Caco-2 (cell line): ENCODE measurements around the gene B3GNT7. TPM values are rescaled to one million over a fixed set of nuclear protein-coding genes. Genes with fewer than 3 reads are reported as not detected.

ENCODE experiments used
- BruUV-seq: library from RNA; stranded (reverse); fragments of 400-500 nt; replicated peaks from 2 replicates; lab custom pipeline; 2021; lab: Mats Ljungman, UMichigan
- CTCF ChIA-PET: fragments of 300-600 bp; sonication (Branson Sonifier 250); formaldehyde crosslinking; loops from one replicate; lab custom pipeline; 2022; ENCODE audit warnings: antibody characterized with exemption; lab: Charles Lee
- POLR2A ChIA-PET: fragments of 300-600 bp; sonication (Branson Sonifier 250); formaldehyde crosslinking; loops from one replicate; lab custom pipeline; 2022; ENCODE audit warnings: antibody characterized with exemption; lab: Charles Lee
- DNase-seq, 2 experiments: peaks; one replicate each; pipeline versions ENCODE4 v3.0.0 to v3.0.0-alpha.2; 2020 to 2022
- H3K27me3 ChIP-seq: replicated peaks from 2 replicates; pipeline ENCODE4 v1.6.0; 2011; ENCODE audit warnings: low read length; ENCODE audit not compliant: control insufficient read depth, insufficient read depth
- H3K36me3 ChIP-seq: 2 replicates; pipeline ENCODE4 v1.5.1; 2011; ENCODE audit warnings: low read length; ENCODE audit not compliant: control insufficient read depth, insufficient read depth
- H3K4me1 ChIP-seq: fragments of 250-450 bp; sonication (Bioruptor Pico); 2 replicates; pipeline ENCODE4 v1.5.1; 2020; ENCODE audit warnings: mild to moderate bottlenecking
- H3K4me3 ChIP-seq: 2 replicates; pipeline ENCODE4 v1.5.1; 2011; ENCODE audit warnings: low read depth, mild to moderate bottlenecking, control low read depth, low read length
- H3K9me3 ChIP-seq: fragments of 250-450 bp; sonication (Bioruptor Pico); 2 replicates; pipeline ENCODE4 v1.5.1; 2020; ENCODE audit warnings: mild to moderate bottlenecking, moderate library complexity
- H3K27ac Mint-ChIP-seq: one replicate; pipeline ENCODE4 v1.8.0; 2022; ENCODE audit warnings: mixed read lengths; ENCODE audit not compliant: unreplicated experiment
- H3K27me3 Mint-ChIP-seq: one replicate; pipeline ENCODE4 v1.8.0; 2022; ENCODE audit warnings: mixed read lengths; ENCODE audit not compliant: insufficient read depth, unreplicated experiment
- H3K36me3 Mint-ChIP-seq: one replicate; pipeline ENCODE4 v1.8.0; 2022; ENCODE audit warnings: mild to moderate bottlenecking, mixed read lengths; ENCODE audit not compliant: insufficient read depth, unreplicated experiment
- H3K4me1 Mint-ChIP-seq: one replicate; pipeline ENCODE4 v1.8.0; 2022; ENCODE audit warnings: low read depth, mixed read lengths; ENCODE audit not compliant: unreplicated experiment
- H3K4me3 Mint-ChIP-seq: one replicate; pipeline ENCODE4 v1.8.0; 2022; ENCODE audit warnings: mild to moderate bottlenecking, moderate library complexity, mixed read lengths; ENCODE audit not compliant: unreplicated experiment
- H3K9me3 Mint-ChIP-seq: one replicate; pipeline ENCODE4 v1.8.0; 2022; ENCODE audit warnings: mixed read lengths; ENCODE audit not compliant: unreplicated experiment
- intact Hi-C: fragments of 100-400 bp; cut with micrococcal nuclease; formaldehyde crosslinking; loops from one replicate; pipeline ENCODE4 v1.10.0; 2022; ENCODE audit not compliant: unreplicated experiment
- total RNA-seq: library from RNA; stranded (reverse); gene quantifications from 2 replicates; pipeline ENCODE4 v1.2.3, GENCODE V29; 2022
- TF ChIP-seq, protein P1 (sequence below), 2 experiments: fragments of 200-600 bp in 1 of 2; IDR thresholded peaks; 1 replicate in 1 of 2; 2 replicates in 1 of 2; pipeline versions ENCODE4 v1.5.1 to v1.8.0; 2011 to 2022; ENCODE audit warnings: antibody characterized with exemption in 1 of 2, control low read depth in 1 of 2, inconsistent platforms in 1 of 2, low read depth in 1 of 2, low read length in 1 of 2, mild to moderate bottlenecking in 1 of 2, moderate library complexity in 1 of 2; ENCODE audit not compliant: insufficient read depth in 1 of 2, severe bottlenecking in 1 of 2, unreplicated experiment in 1 of 2

B3GNT7 gene
- total RNA-seq, 1 experiment from 2014 or later: 2.7 TPM

DNA sequence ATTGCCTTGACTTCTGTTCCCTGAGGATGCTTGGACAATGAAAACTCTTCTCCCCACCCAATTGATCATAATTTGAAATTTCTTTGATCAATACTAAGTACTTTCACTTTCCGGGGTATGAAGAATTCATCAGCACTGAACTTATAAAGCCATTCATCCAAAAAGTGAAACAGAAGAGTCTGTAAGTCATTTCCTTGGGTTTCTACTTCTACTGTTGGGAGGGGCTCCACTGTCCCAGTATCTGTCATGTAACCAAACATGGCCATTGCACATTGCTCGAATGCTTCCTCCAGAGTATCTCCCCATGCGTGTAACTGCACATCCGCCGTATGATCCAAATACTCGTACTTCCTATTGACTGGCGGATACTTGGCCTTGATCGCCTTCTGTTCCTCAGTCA is 38.5 kb downstream of the B3GNT7 start:
- no peak overlapping the region for H3K4me3 Mint-ChIP-seq
- H3K27me3 ChIP-seq: no peaks in the 10 kb centered on the region
- no peaks in the 10 kb centered on the region for H3K4me1 ChIP-seq
- H3K9me3 Mint-ChIP-seq: peaks cover 27% of the 10 kb centered on the region
- BruUV-seq: no TSS peak
- CTCF ChIA-PET: no interaction called here
- no peaks in the 10 kb centered on the region for H3K9me3 ChIP-seq
- no peaks in the 10 kb centered on the region for H3K4me1 Mint-ChIP-seq
- no peaks in the 10 kb centered on the region for H3K36me3 Mint-ChIP-seq
- H3K36me3 ChIP-seq: no peaks in the 10 kb centered on the region
- intact Hi-C loops: no loop called here
- DNase-seq: no peak
- POLR2A ChIA-PET: no interaction called here
- no peak overlapping the region for H3K4me3 ChIP-seq
- no peak overlapping the region for H3K27ac Mint-ChIP-seq
- no peaks in the 10 kb centered on the region for H3K27me3 Mint-ChIP-seq
- TF ChIP-seq, protein P1, sequence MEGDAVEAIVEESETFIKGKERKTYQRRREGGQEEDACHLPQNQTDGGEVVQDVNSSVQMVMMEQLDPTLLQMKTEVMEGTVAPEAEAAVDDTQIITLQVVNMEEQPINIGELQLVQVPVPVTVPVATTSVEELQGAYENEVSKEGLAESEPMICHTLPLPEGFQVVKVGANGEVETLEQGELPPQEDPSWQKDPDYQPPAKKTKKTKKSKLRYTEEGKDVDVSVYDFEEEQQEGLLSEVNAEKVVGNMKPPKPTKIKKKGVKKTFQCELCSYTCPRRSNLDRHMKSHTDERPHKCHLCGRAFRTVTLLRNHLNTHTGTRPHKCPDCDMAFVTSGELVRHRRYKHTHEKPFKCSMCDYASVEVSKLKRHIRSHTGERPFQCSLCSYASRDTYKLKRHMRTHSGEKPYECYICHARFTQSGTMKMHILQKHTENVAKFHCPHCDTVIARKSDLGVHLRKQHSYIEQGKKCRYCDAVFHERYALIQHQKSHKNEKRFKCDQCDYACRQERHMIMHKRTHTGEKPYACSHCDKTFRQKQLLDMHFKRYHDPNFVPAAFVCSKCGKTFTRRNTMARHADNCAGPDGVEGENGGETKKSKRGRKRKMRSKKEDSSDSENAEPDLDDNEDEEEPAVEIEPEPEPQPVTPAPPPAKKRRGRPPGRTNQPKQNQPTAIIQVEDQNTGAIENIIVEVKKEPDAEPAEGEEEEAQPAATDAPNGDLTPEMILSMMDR (IDR thresholded peaks at IDR 0.05; ENCODE audit: insufficient read depth in 1 of 2, low read depth in 1 of 2, low read length in 1 of 2, severe bottlenecking in 1 of 2, unreplicated experiment in 1 of 2): no peak

DNA sequence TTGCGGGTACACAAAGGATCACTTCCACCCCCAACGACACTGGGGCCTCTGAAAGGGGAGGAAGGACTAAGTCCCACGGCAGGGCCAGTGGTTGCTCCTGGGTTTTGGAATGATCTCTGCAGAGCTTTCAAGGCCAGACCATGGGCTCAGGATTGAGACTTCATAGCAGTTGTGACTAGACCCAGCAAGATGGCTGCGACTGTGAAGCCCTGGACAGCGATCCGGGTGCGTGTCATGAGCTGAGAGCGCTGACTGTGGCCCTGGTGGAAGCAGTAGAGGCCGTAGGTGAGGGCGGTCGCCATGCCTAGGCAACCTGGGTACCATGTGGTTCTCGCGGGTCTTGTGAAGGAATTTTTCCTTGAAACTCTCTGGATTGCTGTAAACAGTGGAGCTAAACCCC is 41.4 kb downstream of the B3GNT7 start:
- no peaks in the 10 kb centered on the region for H3K27me3 ChIP-seq
- intact Hi-C loops: no loop called here
- no peaks in the 10 kb centered on the region for H3K4me1 ChIP-seq
- BruUV-seq: no TSS peak
- Mint-ChIP-seq H3K27me3 (no peaks in the 10 kb centered on the region), H3K9me3 (peaks cover 4% of the 10 kb centered on the region), H3K36me3 (no peaks in the 10 kb centered on the region), H3K4me1 (no peaks in the 10 kb centered on the region), H3K4me3 (no peak overlapping the region), H3K27ac (no peak overlapping the region)
- no peaks in the 10 kb centered on the region for H3K36me3 ChIP-seq
- H3K4me3 ChIP-seq: no peak overlapping the region
- TF ChIP-seq, protein P1 (IDR thresholded peaks at IDR 0.05; ENCODE audit: insufficient read depth in 1 of 2, low read depth in 1 of 2, low read length in 1 of 2, severe bottlenecking in 1 of 2, unreplicated experiment in 1 of 2): no peak
- DNase-seq: no peak
- POLR2A ChIA-PET: no interaction called here
- H3K9me3 ChIP-seq: no peaks in the 10 kb centered on the region
- CTCF ChIA-PET: no interaction called here

GRCh38 chr2:231449503-231450054 is 54.1 kb downstream of the B3GNT7 start:
- intact Hi-C loops: loop anchor here (5.0 kb wide), 2 partner anchors 37 to 347 kb away; no protein-coding TSS in a partner anchor
- no TSS peak for BruUV-seq
- no peak overlapping the region for H3K4me3 ChIP-seq
- no peak overlapping the region for H3K4me3 Mint-ChIP-seq
- no peaks in the 10 kb centered on the region for H3K9me3 ChIP-seq
- H3K36me3 ChIP-seq: peaks cover 4% of the 10 kb centered on the region
- H3K27me3 Mint-ChIP-seq: no peaks in the 10 kb centered on the region
- H3K4me1 Mint-ChIP-seq: no peaks in the 10 kb centered on the region
- CTCF ChIA-PET: no interaction called here
- no peak for DNase-seq
- POLR2A ChIA-PET: no interaction called here
- H3K27me3 ChIP-seq: no peaks in the 10 kb centered on the region
- peaks cover 51% of the 10 kb centered on the region for H3K36me3 Mint-ChIP-seq
- no peaks in the 10 kb centered on the region for H3K4me1 ChIP-seq
- H3K27ac Mint-ChIP-seq: no peak overlapping the region
- H3K9me3 Mint-ChIP-seq: no peaks in the 10 kb centered on the region
- TF ChIP-seq, protein P1 (IDR thresholded peaks at IDR 0.05; ENCODE audit: insufficient read depth in 1 of 2, low read depth in 1 of 2, low read length in 1 of 2, severe bottlenecking in 1 of 2, unreplicated experiment in 1 of 2): no peak
